Heart left ventricle (tissue), 16 donors: ENCODE measurements around the gene GPR143. TPM values are rescaled to one million over a fixed set of nuclear protein-coding genes. Genes with fewer than 3 reads are reported as not detected.

Experiments used
- ATAC-seq, 4 donors: fragments of 200-7000 bp; cut with Tn5 transposase; one replicate each; pipeline ENCODE4 v1.9.1; 2020 to 2022; ENCODE audit warnings: moderate library complexity in 4 of 4, mild to moderate bottlenecking in 3 of 4, moderate number of reproducible peaks in 1 of 4
- DNase-seq, 5 donors: peaks; one replicate each; pipeline ENCODE4 v3.0.0-alpha.2; 2020
- H3K27ac ChIP-seq, 12 donors: fragments of 200-600 bp; sonication (generic) in 4 of 12; one replicate each; pipeline versions ENCODE4 v1.5.0 to v1.8.0; 2016 to 2022; ENCODE audit warnings: mild to moderate bottlenecking in 2 of 12
- H3K27me3 ChIP-seq, 9 donors: fragments of 200-600 bp; sonication (generic) in 2 of 9; one replicate each; pipeline versions ENCODE4 v1.5.1 to v1.8.0; 2016 to 2022; ENCODE audit warnings: mild to moderate bottlenecking in 3 of 9
- H3K36me3 ChIP-seq, 9 donors: fragments of 200-600 bp; sonication (generic) in 2 of 9; one replicate each; pipeline versions ENCODE4 v1.5.0 to v1.8.0; 2018 to 2022; ENCODE audit warnings: mild to moderate bottlenecking in 2 of 9
- H3K4me1 ChIP-seq, 12 donors: fragments of 200-600 bp; sonication (generic) in 4 of 12; one replicate each; pipeline versions ENCODE4 v1.5.0 to v1.8.0; 2016 to 2022; ENCODE audit warnings: mild to moderate bottlenecking in 3 of 12
- H3K4me3 ChIP-seq, 12 donors: fragments of 200-600 bp; sonication (generic) in 4 of 12; one replicate each; pipeline versions ENCODE4 v1.5.0 to v1.8.0; 2017 to 2022; ENCODE audit warnings: mild to moderate bottlenecking in 9 of 12, moderate library complexity in 4 of 12
- H3K9me3 ChIP-seq, 12 donors: fragments of 200-600 bp; sonication (generic) in 4 of 12; one replicate each; pipeline versions ENCODE4 v1.5.0 to v1.8.0; 2016 to 2022; ENCODE audit warnings: mild to moderate bottlenecking in 1 of 12
- POLR2A ChIP-seq, 2 donors: fragments of 450-650 bp; IDR thresholded peaks; one replicate each; pipeline ENCODE4 v1.6.1; 2017; ENCODE audit warnings: antibody characterized with exemption in 2 of 2, mild to moderate bottlenecking in 2 of 2, moderate library complexity in 2 of 2
- WGBS, 4 donors: extraction: QIAGEN DNeasy Blood & Tissue Kit in 2 of 4; methylation state at CpG; one replicate each; pipeline versions ENCODE4 v1.1.5 to v1.1.7; 2013 to 2018; 5-methylcytosine and 5-hydroxymethylcytosine counted together
- intact Hi-C, 10 donors: fragments of 100-400 bp; cut with DNase I; formaldehyde crosslinking; loops; one replicate each; pipeline versions ENCODE4 v1.11.1 to v1.14.2; 2022
- polyA plus RNA-seq, 2 donors: library from polyadenylated mRNA; stranded (reverse); fragments of 200-250 nt; gene quantifications; one replicate each; pipeline ENCODE4 v1.2.3, GENCODE V29; 2013
- total RNA-seq, 9 donors: library from RNA; depleted of rRNA in 2 of 9; stranded (reverse); fragments of >200 nt in 2 of 9; fragmentation: NEBNext Ultra II Directional in 3 of 9; extraction: Animal tissue kit (Norgen Biotek cat#: 25700) in 3 of 9; gene quantifications; one replicate each; pipeline versions ENCODE4 v1.1.0 to v1.2.4, GENCODE V29; 2016 to 2023
- TF ChIP-seq, protein P1 (sequence below), 12 donors: fragments of 200-600 bp; sonication (generic) in 4 of 12; IDR thresholded peaks; one replicate each; pipeline versions ENCODE4 v1.5.0 to v1.8.0; 2018 to 2022; ENCODE audit warnings: antibody characterized with exemption in 12 of 12, mild to moderate bottlenecking in 5 of 12
- donor health status: ischemic (EF 13 %, LVEDD 7.1; RV severe dilation, severe dysfunction).
- donor health status: healthy with polysubstance abuse.
- donor health status: DM: no; HTN: yes; CAD: no.
- donor health status: DM: no; HTN: no; CAD: no.
- donor health status: ischemic (EF 25% LVEDD 6.9; RV normal size, moderate dysfunction).
- donor health status: ischemic (EF 25% LVEDD 5.7; RV mildly dilated, moderate dysfunction).
- donor health status: healthy.
- donor health status: DM: yes; HTN: yes; CAD: no.
- donor health status: ischemic (EF 35%, LVEDD 5.7; RV mildly dilated, moderate dysfunction).
- donor health status: nonischemic (EF 11% LVEDD 7.7; RV severe dilation, severe dysfunction).
- donor health status: DM: yes; HTN: yes; CAD: no.
- donor health status: PGD.
- donor health status: ischemic (EF 29% LVEDD 5.4; RV normal size, mild dysfunction).
- donor health status: nonischemic (EF 23%, LVEDD 6.1; RV moderate dilation, normal function).

The GPR143 gene
- total and polyA plus RNA-seq, 11 donors: 0.11 to 0.91 (median 0.31) TPM; not detected in 8

DNA sequence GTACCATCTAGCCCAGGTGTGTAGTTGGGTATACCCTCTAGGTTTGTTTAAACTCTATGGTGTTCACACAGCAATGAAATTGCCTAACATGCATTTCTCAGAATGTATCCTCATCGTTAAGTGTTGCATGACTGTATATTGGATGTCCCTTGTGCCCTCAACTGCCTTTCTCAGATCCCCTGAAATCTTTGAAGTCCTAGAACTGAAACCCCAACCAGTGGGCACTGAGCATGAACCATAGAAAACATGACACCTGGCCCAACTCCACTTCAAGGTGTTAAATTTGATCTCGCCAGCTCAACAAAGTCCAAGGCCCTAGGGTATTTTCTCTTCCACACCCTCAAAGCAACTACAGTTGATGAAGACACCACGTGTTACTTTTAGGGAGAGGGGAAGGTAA lies 35.6 kb downstream of the GPR143 start:
- intact Hi-C loops: no loop called here
- Histone ChIP-seq H3K27ac (no peak overlapping the region), H3K36me3 (no peaks in the 10 kb centered on the region), H3K9me3 (peaks cover 0 to 23% (median 5%) of the 10 kb centered on the region in 12 donors), H3K4me1 (no peaks in the 10 kb centered on the region), H3K4me3 (no peak overlapping the region), H3K27me3 (peaks cover 0 to 4% (median 0%) of the 10 kb centered on the region in 9 donors)
- ATAC-seq (no peak), DNase-seq (no peak)
- WGBS, 4 donors: 88 to 94% (median 92%) methylated on average over 2 to 3 of the region's 3 CpGs
- TF ChIP-seq POLR2A (IDR thresholded peaks at IDR 0.05): no peak
- TF ChIP-seq, protein P1, sequence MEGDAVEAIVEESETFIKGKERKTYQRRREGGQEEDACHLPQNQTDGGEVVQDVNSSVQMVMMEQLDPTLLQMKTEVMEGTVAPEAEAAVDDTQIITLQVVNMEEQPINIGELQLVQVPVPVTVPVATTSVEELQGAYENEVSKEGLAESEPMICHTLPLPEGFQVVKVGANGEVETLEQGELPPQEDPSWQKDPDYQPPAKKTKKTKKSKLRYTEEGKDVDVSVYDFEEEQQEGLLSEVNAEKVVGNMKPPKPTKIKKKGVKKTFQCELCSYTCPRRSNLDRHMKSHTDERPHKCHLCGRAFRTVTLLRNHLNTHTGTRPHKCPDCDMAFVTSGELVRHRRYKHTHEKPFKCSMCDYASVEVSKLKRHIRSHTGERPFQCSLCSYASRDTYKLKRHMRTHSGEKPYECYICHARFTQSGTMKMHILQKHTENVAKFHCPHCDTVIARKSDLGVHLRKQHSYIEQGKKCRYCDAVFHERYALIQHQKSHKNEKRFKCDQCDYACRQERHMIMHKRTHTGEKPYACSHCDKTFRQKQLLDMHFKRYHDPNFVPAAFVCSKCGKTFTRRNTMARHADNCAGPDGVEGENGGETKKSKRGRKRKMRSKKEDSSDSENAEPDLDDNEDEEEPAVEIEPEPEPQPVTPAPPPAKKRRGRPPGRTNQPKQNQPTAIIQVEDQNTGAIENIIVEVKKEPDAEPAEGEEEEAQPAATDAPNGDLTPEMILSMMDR (IDR thresholded peaks at IDR 0.05): no peak

DNA sequence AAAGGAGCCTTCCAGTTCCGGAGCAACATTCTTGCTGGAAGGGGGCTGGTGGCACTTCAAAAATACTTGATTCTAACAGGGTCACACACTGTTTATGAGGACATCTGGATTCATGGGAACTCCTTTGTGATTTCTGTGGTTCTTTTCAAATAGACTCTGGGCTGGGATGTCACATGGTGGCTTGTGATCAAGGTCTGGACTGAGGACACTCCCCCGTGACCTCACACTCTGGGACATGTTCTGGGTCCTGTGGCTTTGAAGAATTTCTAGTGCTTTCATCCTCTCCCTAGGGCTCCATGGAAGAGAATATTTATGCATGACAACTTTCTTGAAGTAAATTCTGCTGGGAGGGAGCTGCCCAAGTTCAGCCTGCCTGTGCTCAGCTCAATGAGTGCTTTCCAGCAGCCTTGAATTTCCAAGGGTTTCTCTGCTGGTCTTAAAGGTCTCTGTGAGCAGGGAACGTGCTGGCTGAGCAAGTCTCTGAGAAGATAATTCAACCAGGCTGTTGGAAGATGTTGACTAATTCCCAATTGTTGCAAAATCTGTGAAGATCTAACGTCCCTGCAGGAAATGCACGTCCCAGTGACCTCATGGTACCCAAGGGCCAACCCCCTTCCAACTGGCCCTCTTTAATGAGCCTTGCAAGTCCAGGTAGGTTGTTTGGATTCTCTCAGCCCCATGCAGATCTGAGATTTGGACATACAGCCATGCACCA lies 36.3 kb downstream of the GPR143 start:
- Histone ChIP-seq H3K4me3 (no peak overlapping the region), H3K27me3 (peaks cover 0 to 4% (median 0%) of the 10 kb centered on the region in 9 donors), H3K36me3 (no peaks in the 10 kb centered on the region), H3K9me3 (peaks cover 0 to 28% (median 5%) of the 10 kb centered on the region in 12 donors), H3K27ac (no peak overlapping the region), H3K4me1 (no peaks in the 10 kb centered on the region)
- ATAC-seq: no peak
- intact Hi-C loops: no loop called here
- TF ChIP-seq POLR2A (IDR thresholded peaks at IDR 0.05): no peak
- TF ChIP-seq, protein P1 (IDR thresholded peaks at IDR 0.05): no peak
- DNase-seq: no peak
- 65 to 84% (median 75%) methylated on average over 5 of the region's 5 CpGs for WGBS, 4 donors

DNA sequence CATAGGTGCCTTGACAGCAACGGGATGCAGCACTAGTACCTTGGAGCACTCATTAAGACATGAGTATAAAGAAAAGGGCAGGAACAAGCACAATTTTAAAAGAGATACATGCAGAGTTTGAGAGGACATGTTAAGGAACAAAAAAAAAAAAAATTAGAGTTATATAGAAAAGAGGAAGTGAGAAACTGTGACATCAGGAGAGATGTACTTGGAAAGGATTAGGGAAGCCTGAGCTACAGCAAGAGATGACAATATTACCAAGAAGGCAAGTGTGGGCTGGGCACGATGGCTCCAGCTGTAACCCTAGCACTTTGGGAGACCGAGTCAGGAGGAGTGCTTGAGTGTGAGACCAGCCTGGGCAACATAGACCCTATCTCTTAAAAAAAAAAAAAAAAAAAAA lies 37.4 kb downstream of the GPR143 start:
- peaks cover 0 to 37% (median 5%) of the 10 kb centered on the region in 12 donors for H3K9me3 ChIP-seq
- TF ChIP-seq, protein P1 (IDR thresholded peaks at IDR 0.05): no peak
- no peak for TF ChIP-seq POLR2A (IDR thresholded peaks at IDR 0.05)
- H3K4me1 ChIP-seq: no peaks in the 10 kb centered on the region
- no peaks in the 10 kb centered on the region for H3K36me3 ChIP-seq
- H3K27ac ChIP-seq: no peak overlapping the region
- DNase-seq (no peak), ATAC-seq (no peak)
- WGBS, 4 donors: 81 to 97% (median 88%) methylated on average over 3 of the region's 3 CpGs
- no peak overlapping the region for H3K4me3 ChIP-seq
- peaks cover 0 to 4% (median 0%) of the 10 kb centered on the region in 9 donors for H3K27me3 ChIP-seq
- intact Hi-C loops: no loop called here

DNA sequence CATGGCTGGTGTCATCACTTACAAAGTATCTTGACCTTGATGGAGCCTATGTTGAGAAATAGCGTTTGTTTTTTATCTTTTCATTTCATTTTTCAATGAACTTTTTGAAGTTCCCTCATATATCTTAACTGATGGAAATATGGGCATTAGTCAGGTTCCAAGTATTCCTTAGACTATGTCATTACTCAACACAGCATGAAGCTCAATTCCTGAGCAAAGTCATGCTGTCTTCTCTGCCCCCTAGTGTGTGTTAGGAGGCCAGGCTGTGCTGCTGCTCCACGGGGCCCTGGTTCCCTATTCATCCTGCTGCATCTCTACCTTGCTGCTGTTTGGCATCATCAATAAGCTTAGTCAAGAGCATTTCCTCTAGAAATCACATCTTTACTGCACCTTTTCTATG lies 40.9 kb downstream of the GPR143 start:
- no peaks in the 10 kb centered on the region for H3K4me1 ChIP-seq
- TF ChIP-seq POLR2A (IDR thresholded peaks at IDR 0.05): no peak
- TF ChIP-seq, protein P1 (IDR thresholded peaks at IDR 0.05): no peak
- 62 to 94% (median 81%) methylated on average over 2 of the region's 2 CpGs for WGBS, 4 donors
- H3K27ac ChIP-seq: no peak overlapping the region
- DNase-seq (no peak), ATAC-seq (no peak)
- intact Hi-C loops: no loop called here
- peaks cover 0 to 43% (median 5%) of the 10 kb centered on the region in 12 donors for H3K9me3 ChIP-seq
- no peak overlapping the region for H3K4me3 ChIP-seq
- H3K27me3 ChIP-seq: peaks cover 0 to 4% (median 0%) of the 10 kb centered on the region in 9 donors
- no peaks in the 10 kb centered on the region for H3K36me3 ChIP-seq
